Raji (cell line): ENCODE measurements around the gene OR8G5.

Experiments used
- POLR2A ChIP-seq: IDR thresholded peaks from 2 replicates; pipeline ENCODE4 v1.6.1; 2011; ENCODE audit warnings: low read depth, low read length, control low read depth; ENCODE audit not compliant: insufficient read depth

OR8G5 gene

GRCh38 chr11:124285610-124286344 lies 29.6 kb downstream of the OR8G5 start:
- no peak for TF ChIP-seq POLR2A

- TF ChIP-seq POLR2A = no peak
Measured at GRCh38 chr11:124294687-124295086, 38.5 kb downstream of the OR8G5 start.

- no peak for TF ChIP-seq POLR2A
Measured at GRCh38 chr11:124296016-124296415, 39.8 kb downstream of the OR8G5 start.

GRCh38 chr11:124297921-124298320 lies 41.7 kb downstream of the OR8G5 start:
- no peak for TF ChIP-seq POLR2A

- TF ChIP-seq POLR2A = no peak
Measured at GRCh38 chr11:124301548-124301947, 45.4 kb downstream of the OR8G5 start.

GRCh38 chr11:124302347-124303125 lies 46.4 kb downstream of the OR8G5 start:
- TF ChIP-seq POLR2A = no peak

- TF ChIP-seq POLR2A = no peak
Measured at GRCh38 chr11:124307093-124307492, 50.9 kb downstream of the OR8G5 start.

- no peak for TF ChIP-seq POLR2A
Measured at GRCh38 chr11:124310721-124311120, 54.5 kb downstream of the OR8G5 start.

- no peak for TF ChIP-seq POLR2A
Measured at GRCh38 chr11:124311269-124311668, 55.1 kb downstream of the OR8G5 start.

- no peak for TF ChIP-seq POLR2A
Measured at GRCh38 chr11:124311670-124312069, 55.5 kb downstream of the OR8G5 start.

GRCh38 chr11:124313131-124313530 lies 57.0 kb downstream of the OR8G5 start:
- TF ChIP-seq POLR2A = no peak

GRCh38 chr11:124313849-124314248 lies 57.7 kb downstream of the OR8G5 start, which contains the start of gene OR8D1:
Gene OR8D1, minus strand, starts transcription at chr11:124313949. Its CDS starts 3,183 bp downstream, at chr11:124310766.
- no peak for TF ChIP-seq POLR2A

- TF ChIP-seq POLR2A = no peak
Measured at GRCh38 chr11:124315052-124315451, 58.9 kb downstream of the OR8G5 start.
